Stimulated activated CD4-positive, alpha-beta T cell treated with anti-CD3 and anti-CD28 coated beads, Interleukin-2, amount 100 ng/mL, for 4 hours (primary cell): ENCODE data around the gene SCIMP.
"Not testable (repeated sequence)": the region's sequence is repeated elsewhere in the genome, so short reads cannot be mapped to it uniquely, and the experiment has no call there.

Experiments used
- DNase-seq: peaks from one replicate; pipeline ENCODE4 v3.0.0-alpha.2; 2020; ENCODE audit warnings: low read depth

The SCIMP gene

GRCh38 chr17:5237541-5238016, 2.9 kb upstream of the SCIMP start:
- no peak for DNase-seq

GRCh38 chr17:5236938-5237540, 2.4 kb upstream of the SCIMP start:
- DNase-seq = no peak

- DNase-seq = not testable (repeated sequence)
These were observed 1.2 kb downstream of the SCIMP start for GRCh38 chr17:5233492-5233891.

- no peak for DNase-seq
These were observed 7.5 kb downstream of the SCIMP start for GRCh38 chr17:5226940-5227878.

- DNase-seq = no peak
These were observed 8.8 kb downstream of the SCIMP start for GRCh38 chr17:5225668-5226457.

GRCh38 chr17:5221912-5222311, 12.7 kb downstream of the SCIMP start:
- not testable (repeated sequence) for DNase-seq

- no peak for DNase-seq
These were observed 14.6 kb downstream of the SCIMP start for GRCh38 chr17:5220074-5220473.

- no peak for DNase-seq
These were observed 15.1 kb downstream of the SCIMP start for GRCh38 chr17:5219536-5219935.

GRCh38 chr17:5217562-5217961, 17.1 kb downstream of the SCIMP start:
- DNase-seq = not testable (repeated sequence)

GRCh38 chr17:5211458-5211857, 23.2 kb downstream of the SCIMP start:
- DNase-seq = no peak

- no peak for DNase-seq
These were observed 23.9 kb downstream of the SCIMP start for GRCh38 chr17:5210614-5211252.

GRCh38 chr17:5210091-5210490, 24.6 kb downstream of the SCIMP start:
- no peak for DNase-seq

- DNase-seq = no peak
These were observed 25.3 kb downstream of the SCIMP start for GRCh38 chr17:5209396-5209795.

- DNase-seq = no peak
These were observed 30.8 kb downstream of the SCIMP start for GRCh38 chr17:5203908-5204294.

- DNase-seq = no peak
These were observed 31.3 kb downstream of the SCIMP start for GRCh38 chr17:5203178-5203907.

- DNase-seq = no peak
These were observed 33.6 kb downstream of the SCIMP start for GRCh38 chr17:5201011-5201410.

GRCh38 chr17:5200360-5200759, 34.3 kb downstream of the SCIMP start:
- DNase-seq = no peak

GRCh38 chr17:5198472-5198871, 36.2 kb downstream of the SCIMP start:
- DNase-seq = no peak

GRCh38 chr17:5194346-5194745, 40.3 kb downstream of the SCIMP start:
- DNase-seq = no peak

- DNase-seq = peak; percentile 94
These were observed 42.9 kb downstream of the SCIMP start, which contains the start of gene ZNF594 for GRCh38 chr17:5191541-5192417. Gene ZNF594, minus strand, starts transcription at chr17:5191868. Its CDS starts 7,612 bp downstream, at chr17:5184256.
